HL-60 (cell line): Measurements from ENCODE around the gene KCNK15.

ENCODE experiments used
- CTCF ChIP-seq: IDR thresholded peaks from one replicate; pipeline ENCODE4 v1.5.1; 2011; ENCODE audit warnings: low read length, control low read depth, inconsistent platforms; ENCODE audit not compliant: insufficient read depth
- POLR2AphosphoS5 ChIP-seq: IDR thresholded peaks from 2 replicates; pipeline ENCODE4 v1.6.1; 2012; ENCODE audit warnings: low read depth
- REST ChIP-seq: IDR thresholded peaks from 2 replicates; pipeline ENCODE4 v1.6.1; 2012; ENCODE audit warnings: low read depth; ENCODE audit not compliant: insufficient replicate concordance
- SPI1 ChIP-seq: IDR thresholded peaks from 2 replicates; pipeline ENCODE4 v1.6.1; 2012; ENCODE audit warnings: low read depth, mild to moderate bottlenecking, borderline replicate concordance

DNA sequence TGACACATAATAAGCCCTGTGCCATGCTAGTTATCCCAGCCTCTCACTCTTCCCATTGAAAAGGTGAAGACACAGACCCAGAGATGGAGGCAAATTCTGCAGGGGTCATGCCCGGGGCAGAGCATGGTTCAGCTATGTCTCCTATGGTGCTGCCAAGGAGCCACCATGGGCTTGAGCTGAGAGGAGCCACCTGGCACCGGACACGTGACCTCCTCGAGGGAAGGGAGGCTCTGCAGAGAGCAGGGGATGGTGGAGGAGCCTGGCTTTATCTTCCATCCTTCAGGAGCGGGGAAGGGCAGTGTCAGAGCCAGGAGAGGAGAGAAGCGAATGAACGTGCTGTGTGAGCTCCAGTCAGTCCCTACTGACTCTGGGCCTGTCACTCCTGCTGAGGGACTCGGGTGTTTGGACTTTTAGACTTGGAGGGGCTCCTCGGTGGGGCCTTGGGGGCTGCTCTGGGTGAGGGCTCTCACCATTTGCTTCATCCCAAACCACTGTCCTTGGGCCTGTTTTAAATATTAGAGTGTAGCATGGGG is 41.6 kb upstream of the KCNK15 start:
- TF ChIP-seq CTCF (no peak), POLR2AphosphoS5 (no peak), REST (no peak), SPI1 (no peak)
